ENCODE results near the gene MTA1. TPM values are rescaled to one million over a fixed set of nuclear protein-coding genes. Genes with fewer than 3 reads are reported as not detected.
A peak's percentile ranks its signal among the peaks of the same experiment; 100 is the strongest.

Gene MTA1
- polyA plus RNA-seq, 5 donors, result 85.8 to 159 (median 125) TPM

DNA sequence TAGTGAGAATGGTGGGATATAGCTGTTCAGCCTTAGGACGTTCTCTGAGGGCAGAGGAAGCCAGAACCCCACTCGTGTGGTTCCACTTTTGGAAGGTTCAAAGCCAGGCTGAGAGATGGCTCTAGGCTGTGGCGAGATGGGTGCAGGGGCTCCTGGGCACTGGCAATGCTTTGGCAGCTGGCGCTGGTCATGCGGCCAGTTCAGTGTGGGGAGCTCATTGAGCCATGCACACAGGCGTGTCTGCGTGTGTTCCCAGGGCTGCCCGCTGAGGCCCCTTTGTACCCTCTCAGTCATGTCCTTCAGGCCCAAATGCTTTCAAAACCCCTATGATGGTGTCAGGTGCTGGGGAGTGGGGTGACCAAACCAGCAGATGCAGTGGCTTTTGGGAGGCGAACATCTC is 19.6 kb upstream of the MTA1 start:
- DNase-seq, result no peak

DNA sequence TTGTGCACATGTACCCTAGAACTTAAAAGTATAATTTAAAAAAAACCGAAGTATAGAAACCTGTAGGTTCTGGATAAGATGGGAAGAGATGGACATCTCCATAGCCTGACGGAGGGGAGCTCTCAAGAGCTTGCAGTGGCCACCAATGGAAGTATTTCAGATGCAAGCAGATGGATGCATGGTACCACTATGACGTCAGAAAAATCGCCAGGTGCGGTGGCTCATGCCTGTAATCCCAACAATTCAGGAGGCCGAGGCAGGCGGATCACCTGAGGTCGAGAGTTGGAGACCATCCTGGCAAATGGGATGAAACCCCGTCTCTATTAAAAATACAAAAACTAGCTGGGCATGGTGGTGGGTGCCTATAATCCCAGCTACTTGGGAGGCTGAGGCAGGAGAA is 17.9 kb upstream of the MTA1 start:
- no peak for DNase-seq

DNA sequence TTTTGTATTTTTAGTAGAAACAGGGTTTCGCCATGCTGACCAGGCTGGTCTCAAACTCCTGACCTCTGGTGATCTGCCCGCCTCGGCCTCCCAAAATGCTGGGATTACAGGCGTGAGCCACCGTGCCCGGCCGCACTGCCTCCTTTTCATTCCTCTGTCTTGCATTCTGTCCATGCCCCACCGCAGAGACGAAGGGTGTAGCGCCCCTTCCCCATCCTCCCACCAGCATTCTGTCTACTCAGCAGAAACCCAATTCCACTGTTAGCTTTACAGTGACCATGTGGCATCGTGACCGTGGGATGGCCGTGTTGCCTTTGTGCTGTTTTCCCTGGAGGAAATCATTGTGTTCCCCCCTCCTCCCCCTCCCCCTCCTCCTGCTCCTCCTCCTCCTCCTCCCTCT is 11.0 kb upstream of the MTA1 start:
- DNase-seq, result no peak

DNA sequence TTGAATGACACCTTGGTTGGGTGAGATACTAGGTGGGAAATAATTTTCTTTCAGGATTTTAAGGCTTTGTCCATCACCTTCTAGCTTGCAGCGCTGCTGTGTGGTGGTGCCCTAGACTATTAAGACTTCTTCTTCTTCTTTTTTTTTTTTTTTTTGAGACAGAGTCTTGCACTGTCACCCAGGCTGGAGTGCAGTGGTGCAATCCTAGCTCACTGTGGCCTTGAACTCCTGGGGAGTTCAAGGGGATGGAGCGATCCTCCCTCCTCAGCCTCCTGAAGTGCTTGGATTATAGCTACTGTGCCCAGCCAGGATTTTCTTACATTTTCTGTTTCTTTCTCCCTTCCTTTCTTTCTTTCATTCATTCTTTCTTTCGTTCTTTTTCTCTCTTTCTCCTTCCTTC is 10.3 kb upstream of the MTA1 start:
- DNase-seq, result no peak

DNA sequence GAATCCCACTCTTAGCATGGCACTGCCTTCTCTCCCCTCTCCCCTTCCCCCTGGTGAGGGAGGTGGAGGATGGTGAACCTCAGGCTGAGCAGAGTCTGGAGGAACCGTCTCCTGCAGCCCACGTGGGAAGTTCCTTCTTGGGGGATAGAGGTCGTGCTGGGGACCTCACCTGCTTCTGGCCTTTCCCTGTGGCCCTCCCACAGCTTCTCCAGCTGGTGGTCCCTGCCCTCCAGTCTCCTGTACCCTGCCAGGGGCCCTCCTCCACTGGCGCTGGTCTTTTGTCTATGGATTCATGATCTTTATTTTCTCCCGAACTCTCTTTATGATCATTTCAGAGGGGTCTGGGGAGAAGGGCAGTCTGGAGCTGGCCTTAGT is 9.0 kb upstream of the MTA1 start:
- no peak for DNase-seq

DNA sequence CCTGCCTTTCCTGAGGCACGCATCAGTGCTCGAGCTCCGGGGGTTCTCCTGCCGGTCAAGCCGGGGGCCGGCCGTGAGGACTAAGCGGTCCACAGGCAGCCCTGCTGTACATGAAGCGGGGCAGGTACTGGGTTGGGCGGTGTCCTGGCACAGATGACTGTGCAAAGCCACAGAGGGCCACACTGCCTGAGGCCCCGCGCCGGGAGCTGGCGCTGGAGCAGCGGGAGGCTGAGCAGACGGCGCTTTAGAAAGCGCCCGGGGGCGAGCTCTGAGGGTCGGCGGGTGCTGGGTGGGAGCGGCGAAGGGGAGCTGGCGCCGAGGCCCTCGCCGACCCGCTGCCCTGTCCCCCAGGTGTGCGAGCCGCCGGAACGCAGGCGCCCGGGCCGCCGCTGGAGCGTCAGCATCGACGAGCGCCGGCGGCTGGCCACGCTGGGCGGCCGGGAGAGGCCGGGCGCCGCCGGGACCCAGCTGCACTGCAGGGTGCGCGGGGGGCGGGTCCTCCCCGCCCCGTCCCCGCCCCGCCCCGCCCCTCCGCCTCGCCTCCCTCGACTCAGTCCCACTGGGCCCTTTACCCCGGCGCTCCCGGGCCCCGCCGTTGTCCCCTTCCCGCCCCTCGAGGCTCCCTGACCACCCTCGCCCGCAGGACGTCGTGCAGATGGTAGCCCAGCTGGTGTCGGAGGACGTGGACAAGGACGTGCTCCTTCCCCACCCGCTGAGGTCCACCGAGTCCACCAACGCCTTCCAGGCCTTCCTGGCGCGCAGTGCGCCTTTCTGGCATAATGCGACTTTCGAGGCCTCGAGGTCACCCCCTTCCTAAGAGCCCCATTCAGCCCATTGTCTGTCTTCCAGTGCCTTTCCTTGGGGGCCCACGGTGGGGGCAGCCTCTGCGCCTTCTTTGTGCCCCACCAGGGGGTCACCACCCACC is 8.3 kb upstream of the MTA1 start:
- no peak for DNase-seq

DNA sequence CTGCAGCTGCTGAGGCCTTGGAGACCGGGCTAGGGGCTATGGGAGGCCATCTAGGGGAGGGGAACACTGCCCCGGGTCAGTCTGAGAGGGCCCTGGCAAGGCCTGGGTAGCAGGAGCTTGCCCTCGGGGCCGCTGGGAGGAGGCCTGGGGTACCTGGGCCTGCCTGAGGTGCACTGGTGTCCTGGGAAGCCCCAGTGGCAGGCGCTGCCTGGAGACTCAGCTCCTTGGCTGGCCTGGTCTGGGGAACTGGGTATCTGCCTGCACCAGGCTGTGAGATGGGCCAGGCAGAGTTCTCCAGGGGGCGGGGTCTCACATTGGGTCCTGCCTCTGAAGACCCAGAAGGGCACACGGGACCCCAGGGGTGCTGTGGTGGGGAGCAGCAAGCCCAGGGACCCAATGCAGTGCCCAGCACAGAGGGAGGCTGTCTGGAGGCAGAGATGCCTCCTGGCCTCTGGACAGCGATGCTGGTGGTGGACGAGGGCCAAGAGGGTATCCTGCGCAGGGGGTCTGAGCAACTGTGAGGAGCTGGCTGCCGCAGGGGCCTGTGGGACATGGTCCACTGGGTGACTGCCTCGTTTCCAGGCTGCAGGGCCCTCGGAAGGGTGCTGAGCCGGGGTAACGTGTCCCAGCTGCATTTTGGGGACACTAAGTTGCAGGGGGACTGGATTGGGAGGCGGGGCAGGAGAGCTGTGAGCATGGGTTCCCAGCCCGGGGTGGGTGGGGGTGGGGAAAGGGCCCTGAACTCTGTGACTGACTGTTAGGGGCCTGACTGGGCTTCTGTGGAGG is 7.4 kb upstream of the MTA1 start:
- DNase-seq, result no peak

DNA sequence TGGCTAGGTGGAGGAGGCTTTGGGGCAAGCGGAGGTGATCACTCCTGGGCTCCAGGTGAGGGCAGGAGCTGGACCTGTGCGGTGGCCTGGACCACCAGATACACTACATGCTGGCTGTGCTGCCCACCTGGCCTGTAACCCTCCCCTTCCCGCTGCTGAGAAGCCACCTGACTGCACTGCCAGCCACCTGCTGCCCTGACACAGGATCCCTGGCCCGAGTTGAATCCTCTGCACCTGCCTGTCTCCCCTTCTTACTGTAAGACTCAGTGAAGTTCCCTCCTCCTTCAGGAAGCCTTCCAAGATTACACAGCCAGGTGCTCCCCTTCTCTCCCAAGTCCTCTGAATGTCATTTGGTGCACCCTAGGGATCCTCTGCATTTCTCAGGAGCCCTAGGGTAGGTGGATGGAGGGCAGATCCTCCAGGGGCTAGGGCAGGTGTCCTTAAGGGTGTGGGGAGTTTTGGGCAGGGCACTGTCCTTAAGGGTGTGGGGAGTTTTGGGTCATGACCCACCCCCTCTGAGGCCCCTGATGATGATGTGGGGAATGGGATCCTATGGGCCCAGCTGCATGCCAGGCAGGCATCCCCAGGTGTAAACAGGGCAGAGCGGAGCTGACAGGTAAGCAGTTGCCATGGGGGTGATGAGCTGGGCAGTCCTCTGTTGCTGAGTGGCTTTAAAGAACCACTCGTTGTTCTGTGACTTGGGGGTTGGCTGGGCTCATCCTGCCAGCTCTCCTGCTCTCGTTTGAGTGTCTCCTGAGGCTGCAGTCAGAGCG is 6.7 kb upstream of the MTA1 start:
- no peak for DNase-seq

DNA sequence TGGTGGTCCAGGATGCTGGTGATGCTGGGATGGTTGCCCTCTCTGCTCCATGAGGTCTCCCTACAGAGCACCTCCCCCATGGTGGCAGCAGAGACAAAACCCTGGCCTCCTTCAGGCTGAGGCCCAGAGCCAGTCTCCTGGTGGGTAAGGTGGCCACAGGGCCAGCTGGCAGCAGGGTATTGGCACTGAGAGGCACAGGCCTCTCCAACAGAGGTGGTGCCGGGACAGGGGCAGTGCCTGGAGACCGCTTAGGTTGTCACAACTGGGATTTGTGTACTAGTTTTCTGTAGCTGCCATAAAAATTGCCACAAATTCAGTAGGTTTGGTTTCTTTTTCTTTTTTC is 6.1 kb upstream of the MTA1 start:
- no peak for DNase-seq

DNA sequence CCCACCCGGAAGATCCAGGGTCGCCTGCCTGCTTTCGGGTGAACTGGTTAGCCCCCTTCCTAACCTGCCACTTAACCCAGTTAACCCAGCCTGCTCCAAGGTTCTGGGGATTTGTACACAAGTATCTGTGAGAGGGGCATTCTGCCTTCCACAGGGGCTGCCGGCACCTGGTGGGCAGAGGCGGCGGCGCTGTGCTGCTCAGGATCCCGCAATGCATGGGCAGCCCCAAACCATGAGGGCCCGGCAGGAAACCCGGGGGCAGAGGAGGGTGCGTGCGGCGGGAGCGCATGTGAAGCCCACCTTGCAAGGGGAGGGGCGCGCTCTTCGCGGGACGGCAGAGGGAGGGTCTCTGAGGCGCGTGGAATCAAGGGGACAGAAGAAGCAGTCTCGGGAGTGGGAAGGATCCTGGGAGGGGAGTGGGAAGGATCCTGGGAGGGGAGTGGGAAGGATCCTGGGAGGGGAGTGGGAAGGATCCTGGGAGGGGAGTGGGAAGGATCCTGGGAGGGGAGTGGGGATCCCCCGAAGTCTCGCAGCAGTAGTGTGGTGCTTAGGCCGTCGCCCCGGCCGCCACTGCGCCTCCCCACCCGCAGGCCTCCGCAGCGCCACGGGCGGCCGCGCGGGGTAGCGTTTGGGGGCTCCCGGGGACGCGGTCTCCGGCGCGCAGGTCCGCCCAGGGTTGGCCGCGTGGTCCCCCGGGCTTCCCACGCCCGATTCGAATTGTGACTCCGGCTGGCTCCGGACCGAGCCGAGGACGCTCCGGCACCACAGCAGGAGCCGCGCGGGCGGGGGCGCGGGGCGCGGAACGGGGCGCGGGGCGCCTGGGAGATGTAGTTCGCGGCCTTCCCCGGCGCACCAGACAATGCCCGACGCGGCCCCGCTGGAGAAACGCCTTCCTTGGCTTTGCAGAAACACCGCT is 4.9 kb upstream of the MTA1 start:
- DNase-seq, result peak; percentile 59 to 63

DNA sequence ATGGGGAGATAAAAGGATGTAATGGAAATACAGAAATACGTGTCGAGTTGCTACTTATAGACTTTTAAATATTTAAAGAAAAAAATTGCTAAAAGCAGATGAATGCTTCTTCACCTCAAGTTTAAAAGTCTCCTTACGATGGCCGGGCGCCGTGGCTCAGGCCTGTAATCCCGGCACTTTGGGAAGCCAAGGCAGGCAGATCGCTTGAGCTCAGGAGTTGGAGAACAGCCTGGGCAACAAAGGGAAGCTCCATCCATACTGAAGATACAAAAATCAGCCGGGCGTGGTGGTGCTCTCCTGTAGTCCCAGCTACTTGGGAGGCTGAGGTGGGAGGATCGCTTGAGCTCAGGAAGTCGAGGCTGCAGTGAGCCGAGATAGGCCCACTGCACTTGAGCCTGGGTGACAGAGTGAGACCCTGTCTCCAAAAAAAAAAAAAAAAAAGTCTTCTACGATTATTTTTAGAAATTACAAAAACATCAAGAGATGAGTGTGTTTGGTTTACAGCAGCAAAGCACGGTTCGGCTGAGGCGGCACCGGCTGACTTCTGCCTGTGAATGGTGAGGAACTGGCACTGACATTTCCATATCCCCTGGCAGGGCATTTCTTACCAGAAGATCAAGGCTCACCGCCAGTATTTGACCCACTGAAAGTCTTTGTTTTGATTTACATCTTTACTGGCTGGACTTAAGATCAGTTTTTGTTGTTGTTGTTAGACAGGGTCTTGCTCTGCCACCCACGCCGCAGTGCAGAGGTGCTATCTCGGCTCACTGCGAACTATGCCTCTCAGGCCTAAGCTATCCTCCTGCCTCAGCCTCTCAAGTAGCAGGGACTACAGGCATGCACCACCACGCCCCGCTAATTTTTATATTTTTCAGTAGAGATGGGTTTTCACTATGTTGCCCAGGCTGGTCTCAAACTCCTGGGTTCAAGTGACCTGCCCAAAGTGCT is 3.9 kb upstream of the MTA1 start:
- no peak for DNase-seq

DNA sequence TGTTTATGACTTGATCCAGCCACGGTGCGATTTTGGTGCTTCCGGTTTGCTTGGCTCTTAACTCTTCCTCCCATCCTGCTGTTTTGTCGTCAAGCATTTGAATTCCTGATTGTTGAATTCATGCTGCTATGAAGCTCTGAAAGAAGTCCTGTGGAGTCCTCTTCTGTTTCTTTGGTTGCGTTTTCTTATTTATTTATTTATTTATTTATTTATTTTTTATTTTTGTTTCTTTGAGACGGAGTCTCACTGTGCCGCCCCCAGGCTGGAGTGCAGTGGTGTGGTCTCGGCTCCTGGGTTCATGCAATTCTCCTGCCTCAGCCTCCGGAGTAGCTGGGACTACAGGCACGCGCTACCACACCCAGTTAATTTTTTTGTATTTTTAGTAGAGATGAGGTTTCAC is 3.0 kb upstream of the MTA1 start:
- DNase-seq, result no peak

DNA sequence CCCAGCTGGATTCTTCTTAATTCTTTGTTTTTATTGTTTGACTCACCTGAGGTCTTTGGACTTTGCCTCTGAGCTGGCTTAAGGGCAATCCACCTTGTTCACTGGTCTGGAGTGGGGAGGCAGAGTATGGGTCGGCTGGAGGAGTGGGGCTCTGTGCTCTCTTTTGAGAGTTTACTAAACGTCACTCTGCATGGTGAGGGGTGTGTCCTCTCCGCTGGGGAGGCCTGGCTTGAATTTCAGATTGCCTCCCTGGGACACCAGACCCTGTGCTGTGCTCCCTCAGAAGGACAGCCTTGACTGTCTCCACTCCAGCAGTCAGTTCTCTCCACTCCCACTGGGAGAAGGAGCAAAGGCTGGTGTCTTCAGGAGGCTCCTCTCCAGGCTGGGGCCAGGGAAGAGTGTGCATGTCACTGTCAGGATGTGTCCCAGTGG is 1.9 kb upstream of the MTA1 start:
- DNase-seq, result no peak

DNA sequence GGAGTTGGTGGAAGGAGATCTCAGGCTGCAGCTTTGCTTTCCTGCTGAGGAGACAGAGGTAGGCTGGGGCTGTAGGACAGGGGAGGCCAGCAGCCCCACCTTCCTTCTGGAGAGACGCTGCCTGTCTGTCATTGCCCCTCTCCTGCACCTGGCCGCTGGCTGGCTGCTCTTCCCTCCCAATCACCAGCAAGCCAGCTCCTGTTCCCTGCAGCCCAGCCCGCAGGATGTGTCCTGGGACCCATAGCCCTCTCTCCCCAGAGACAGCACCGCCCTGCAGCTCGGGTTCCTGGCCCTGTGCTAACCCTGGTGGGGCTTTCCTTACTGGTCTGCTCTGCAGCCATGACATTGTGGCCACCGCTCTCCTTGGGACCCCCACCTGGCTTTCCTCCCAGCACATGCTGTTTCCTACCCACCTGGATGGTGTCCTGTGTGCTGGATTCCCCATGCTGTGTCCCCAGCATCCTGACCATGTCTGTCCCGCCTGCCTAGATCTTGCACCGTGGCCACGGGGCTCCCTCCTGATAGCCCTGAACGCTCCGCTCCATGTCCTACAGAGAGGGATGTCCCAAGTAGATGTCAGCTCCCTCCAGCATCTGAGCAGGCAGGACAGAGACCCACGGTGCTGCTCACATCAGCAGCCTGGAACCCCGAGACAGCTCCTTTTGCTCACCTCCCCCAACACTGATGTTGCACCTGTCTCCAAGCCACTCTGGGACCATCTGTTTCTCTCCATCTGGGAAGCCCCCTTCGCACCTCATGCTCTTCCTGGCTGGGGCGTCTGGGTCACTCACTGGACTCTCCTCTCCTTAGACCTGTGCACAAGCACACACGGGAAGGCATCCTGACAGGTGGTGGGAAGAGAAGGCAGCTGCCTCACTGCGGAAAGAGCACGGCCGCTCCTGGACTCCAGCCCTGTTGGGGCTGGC is 1.1 kb upstream of the MTA1 start:
- no peak for DNase-seq

DNA sequence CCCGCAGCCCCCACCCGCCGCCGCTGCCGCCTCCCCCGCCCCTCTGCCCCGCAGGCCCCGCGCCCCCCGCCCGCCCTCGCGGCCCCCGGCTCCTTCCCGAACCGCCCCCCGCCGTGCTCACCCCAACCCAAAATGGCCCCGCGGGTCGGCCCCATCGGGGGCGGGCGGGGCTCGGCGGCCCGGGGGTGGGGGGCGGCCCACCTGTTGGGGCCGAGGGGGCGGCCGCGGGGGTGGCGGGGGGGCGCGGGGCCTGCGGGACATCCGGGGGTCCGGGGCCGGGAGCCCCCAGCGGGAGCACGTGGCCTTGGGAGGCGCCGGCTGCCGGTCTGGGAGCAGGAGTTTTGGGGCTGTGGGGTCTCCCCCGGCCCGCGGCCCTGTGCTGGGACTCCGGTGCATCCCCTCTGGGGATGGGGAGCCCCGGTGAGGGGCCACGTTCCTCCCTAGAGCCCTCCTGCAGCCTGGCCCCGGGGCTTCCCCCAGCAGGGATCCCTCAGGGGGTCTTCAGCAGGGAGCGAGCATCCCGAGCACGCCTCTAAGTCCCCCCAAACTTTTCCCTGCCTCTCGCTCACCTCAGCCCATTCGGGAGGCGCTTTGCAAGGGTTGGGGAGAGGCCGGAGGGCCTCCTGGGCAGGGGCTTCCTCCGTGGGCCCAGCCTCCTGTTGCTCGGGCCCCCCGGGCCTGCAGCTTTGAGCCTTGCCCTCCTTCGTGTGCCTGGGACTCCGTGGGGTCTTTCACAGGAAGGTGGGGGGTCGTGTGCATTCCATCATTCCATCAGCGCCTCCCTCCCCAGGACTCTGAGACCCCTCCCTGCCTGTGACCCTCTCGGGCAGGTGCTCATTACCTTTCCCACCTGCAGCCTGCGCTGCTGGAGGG is 710 bp downstream of the MTA1 start:
- DNase-seq, result no peak

DNA sequence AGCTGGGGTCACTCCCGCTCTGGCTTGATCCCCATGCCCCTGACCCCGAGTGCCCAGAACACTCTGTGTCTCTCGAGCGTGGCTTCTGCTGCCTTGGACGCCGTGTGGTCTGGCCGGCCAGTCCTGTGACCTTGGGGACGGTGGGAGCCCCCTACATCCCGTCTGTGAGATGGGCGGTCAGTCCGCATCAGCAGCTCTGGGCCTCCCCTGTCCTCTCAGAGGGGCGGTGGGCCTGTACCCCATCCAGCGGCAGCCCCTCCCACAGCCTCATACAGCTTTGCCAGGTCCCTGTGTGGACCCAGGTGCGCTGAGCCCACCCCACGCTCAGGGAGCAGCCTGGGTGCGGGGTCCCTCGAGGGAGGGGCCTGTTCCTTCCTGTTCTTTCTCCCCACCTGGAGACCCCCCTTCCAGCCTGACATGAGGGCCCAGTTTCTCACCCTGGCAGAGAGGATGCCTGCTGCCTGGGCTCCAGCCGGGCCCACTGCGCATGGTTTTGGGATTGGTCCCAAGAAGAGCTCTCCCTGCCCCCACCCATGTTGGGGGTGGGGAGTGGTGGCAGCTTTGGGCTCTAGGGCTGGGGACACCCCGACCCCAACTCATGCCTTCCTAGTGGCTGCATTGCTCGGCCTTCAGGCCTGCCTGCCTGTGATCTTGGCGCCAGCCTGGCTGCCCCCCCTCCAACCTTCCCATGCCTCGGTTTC is 1.5 kb downstream of the MTA1 start:
- DNase-seq, result no peak

All from right lung (tissue), 5 donors.